ENCODE data around the gene ITIH3.

ITIH3 gene

DNA sequence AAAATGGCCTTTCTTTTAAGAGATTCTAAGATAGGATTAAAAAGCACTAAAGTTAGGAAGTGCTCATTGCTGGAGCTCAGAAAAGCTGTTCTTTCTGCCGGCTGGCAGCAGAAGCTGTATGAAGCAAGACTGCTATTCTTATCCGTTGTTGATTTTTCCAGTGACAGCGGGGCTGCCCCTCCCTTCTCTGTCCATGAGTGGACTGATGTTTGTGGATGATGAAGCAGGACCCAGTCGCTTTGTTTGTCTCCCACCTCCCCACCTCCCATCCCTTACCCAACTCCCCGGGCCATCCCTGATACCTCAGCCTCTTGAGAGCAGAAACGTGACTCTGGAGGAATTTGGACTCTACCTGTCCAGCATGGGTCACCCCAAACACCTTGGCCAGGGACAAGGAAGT is 50.6 kb downstream of the ITIH3 start:
- DNase-seq = peak; percentile 13

DNA sequence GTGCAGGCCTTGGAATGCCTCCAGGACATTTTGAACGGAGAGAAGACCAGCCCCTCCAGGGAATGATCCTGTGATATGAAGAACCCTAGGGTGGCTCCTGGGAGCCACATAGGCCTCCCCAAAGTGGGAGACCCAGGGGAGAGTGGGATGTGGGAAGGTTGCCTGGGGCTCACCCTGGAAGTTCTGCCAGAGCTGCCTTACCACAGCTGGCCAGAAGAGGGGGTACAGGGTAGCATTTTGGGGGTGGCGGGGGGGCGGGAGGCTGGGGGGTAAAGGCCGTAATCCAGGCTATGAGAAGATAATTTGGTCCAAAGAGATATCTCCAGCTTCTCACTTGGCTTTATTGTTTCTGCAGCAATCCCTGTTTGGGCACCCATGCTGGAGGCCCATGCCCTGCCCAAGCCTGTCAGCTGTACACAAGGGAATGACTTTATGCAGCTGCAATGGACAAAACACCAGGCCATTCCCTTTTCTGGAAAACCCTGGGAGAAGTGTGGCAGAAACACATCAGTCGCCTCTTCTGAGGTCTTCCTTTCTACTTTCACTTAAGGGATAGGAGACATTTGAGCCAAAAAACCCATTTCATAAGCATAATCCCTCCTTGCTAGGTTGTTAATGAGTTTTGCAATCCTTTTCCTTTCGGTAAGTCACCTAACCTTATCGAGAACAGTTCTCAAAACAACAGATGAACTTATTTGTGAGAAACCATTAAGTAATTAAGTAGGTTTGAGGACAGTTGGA is 51.3 kb downstream of the ITIH3 start:
- DNase-seq = no peak

DNA sequence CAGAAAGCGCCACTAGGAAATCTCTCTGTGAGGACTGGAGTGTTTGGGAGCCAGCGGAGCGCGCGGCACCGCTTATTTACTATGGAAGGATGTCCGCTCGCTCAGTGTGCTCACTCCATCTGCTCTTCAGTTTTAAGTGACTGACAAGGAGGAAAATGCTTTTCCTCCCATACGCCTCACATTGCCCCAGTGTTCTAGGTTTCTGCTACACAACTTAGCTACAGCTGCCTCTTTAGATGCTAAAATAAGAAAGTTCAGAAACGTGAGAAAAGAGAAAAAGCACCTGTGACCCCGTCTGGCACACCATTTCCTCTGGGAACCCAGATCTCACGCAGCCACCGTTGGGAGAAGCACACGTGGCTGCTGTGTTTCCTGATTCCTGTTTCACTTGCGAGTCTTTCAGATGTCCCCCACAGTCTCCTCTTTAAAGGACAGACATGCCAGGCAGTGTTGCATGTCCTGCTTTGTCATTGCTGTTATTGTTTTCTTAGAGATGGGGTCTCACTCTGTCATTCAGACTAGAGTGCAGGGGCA is 51.9 kb downstream of the ITIH3 start:
- no peak for DNase-seq

DNA sequence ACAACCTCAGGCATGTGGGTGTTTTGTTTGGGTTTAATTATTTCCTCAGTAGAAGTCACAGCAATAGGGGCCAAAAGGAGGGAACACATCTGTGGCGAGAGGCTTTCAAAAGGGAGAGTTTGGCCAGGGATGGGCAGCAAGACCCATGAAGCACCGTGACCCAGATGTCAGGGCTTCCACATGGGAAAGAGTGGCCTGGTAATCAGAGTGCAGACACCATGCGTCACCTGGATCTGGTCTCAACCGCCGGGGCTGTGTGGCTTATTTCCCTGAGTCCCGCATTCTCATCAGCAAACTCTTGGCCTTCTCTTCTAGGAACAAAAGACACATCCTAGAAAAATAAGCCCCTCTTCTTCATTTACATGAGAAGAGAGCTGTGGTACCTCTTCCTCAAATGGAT is 52.6 kb downstream of the ITIH3 start:
- DNase-seq = no peak

DNA sequence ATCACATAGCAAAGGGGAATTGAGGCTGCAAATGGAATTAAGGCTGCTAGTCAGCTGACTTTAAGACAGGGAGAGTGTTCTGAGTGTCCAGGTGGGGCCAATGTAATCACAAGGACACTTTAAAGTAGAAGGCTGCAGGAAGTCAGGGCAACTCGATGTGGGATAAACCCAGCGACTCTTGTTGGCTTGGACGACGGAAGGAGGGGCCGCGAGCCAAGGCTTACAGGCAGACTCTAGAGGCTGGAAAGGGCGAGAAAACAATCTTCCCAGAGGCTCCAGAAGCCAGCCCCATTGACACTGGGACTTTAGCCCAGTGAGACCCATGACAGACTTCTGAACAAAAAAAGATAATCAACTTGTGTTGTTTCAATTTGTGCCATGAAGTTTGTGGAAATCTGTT is 53.1 kb downstream of the ITIH3 start:
- DNase-seq = no peak

DNA sequence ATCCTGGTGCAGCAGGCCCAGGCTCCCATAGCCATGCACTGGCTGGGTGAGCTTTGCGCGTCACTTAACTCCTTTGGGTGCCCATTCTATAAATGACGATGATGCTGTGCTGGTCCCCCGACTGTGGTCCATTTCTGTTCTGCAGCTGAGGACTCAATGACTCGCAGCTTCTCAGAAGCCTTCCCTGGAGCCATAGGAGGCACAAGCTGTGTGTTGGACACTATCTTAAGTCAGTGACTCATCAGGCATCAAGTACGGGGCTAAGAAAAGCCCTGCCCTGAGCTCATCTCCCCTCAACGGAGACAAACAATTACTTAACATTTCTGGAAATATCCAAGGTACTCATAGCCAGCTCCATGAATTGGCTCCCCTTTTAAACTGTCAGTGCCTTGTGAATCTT is 54.0 kb downstream of the ITIH3 start:
- DNase-seq = peak; percentile 38

DNA sequence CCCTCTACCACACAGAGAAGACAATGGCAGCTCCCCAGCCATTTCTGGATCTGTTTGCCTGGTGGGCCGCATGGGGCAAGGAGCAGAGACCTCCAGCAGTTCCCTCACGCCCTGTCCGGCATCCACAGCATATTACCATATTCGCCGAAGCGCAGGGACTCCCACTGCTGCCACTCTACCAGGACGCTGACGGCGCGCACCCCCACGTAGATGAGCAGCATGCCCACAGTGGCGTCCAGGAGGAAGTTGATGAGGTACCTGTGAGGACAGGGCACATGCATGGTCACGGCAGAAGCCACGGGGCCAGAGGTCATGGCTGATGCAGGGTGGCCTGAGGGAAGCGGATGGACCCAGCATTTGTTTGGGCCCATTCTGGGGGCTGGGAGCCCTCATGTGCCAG is 55.1 kb downstream of the ITIH3 start:
- DNase-seq = no peak

DNA sequence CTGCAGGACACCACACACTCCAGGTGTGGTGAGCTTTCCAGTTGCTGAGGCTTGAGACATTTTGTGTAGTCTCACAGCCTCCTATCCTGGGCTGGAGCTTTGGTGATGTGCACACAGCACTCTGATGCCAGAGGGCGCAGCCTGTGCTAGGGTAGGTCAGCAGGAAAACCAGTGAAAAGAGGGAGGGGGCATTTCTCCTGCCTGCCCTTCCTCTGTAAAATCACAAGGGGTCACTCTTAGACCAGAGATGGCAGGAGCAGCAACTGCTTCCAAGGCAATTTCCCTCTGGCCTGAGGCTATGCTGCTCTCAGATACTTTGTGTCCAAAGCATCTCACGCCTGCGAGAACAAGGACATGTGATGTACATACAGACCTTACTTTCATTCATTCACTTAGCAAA is 56.8 kb downstream of the ITIH3 start:
- peak; percentile 44 for DNase-seq

DNA sequence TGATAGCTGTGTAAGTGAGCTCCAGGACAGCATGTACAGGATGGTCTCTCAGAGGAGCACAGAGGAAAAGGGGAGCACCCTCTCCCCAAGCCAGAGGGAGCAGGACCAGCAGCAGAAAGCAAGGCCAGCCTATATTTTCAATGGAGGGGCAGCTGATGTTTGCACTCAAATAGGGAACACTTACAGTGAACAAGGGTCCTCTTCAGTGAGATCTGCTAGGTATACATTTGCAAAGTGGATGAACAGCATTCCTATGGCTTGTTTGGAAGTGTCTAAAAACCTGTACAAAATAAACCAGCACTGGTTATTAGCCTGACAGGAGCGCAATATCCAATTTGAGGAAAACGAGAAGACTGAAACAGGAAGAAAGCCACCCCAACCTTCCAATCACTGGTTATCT is 57.8 kb downstream of the ITIH3 start:
- no peak for DNase-seq

DNA sequence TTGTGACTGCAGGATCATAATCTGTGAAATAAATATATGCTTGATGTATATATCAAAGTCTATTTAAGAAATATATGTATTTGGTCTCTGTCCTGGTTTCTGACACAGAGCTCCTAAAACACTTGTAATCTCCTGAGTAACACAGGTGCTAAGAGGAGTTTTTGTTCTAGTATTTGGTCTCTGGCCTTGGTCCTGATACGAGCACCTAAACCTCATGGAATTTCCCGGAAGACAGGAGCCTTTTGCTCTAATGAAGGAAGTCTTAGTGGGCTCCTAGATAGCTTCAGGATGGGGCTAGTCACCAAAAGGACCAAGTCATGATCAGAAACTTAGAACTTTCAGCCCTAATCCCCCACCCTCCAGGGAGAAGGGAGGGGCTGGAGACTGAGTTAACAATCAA is 59.4 kb downstream of the ITIH3 start:
- DNase-seq = no peak

DNA sequence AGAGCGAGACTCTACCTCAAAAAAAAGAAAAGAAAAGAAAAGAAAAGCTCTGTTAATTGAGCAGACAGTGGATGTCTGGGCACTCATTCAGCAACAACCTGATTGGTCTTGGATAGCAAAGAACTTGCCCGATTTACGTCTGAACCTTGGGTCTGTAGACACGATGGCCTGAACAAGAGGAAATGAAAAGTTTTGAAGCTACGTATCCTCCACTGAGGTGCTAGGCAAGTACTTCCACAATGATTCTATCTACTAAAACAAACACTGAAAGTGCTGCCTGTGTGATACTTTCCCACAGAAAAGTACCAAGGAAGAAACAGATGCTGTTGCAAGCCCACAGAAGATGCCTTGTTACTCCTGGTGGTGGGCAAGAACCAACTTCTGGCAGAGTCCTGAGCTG is 62.1 kb downstream of the ITIH3 start:
- no peak for DNase-seq

DNA sequence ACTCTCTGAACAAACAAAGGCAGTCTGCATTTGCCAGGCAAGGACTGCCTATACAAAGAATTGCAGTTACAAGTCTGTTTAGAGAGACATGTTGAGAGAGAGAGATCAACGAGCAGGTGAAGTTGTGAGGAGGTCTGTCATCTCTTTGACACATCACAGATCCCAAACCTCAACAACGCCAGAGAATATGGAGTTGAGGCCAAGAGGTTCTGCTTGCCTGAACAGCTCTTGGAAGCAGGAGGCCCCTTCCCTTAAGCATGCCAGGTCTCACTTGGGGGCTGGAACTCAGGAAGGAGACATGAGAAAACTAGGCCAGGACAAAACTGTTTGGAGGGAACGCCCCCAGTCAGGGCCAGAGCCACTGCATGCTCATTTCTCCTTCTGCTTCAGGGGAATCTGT is 62.5 kb downstream of the ITIH3 start:
- DNase-seq = no peak

DNA sequence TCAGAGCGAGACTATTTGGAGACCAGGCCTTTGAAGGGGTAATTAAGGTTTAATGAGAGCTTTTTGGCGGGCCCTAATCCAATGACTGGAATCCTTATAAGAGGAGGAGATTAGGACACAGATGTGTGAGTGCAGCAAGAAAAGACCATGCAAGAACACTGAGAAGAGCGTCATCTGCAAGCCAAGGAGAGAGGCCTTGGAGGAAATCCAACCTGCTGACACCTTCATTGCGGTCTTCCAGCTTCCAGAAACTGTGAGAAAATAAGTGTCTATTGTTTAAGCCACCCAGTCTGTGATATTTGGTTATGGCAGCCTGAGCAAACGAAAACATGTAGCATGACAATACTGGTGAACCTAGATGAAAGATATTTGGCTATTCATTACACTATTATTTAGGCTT is 63.3 kb downstream of the ITIH3 start:
- no peak for DNase-seq

Data from suppressor macrophage treated with lipopolysaccharide for 4 hours (primary cell).